Measurements from ENCODE around the gene THSD4.
"Not testable (repeated sequence)": the region's sequence is repeated elsewhere in the genome, so short reads cannot be mapped to it uniquely, and the experiment has no call there.

- not testable (repeated sequence) for TF ChIP-seq CTCF (IDR thresholded peaks at IDR 0.05; ENCODE audit: low read length); EZH2 (IDR thresholded peaks at IDR 0.05; ENCODE audit: borderline replicate concordance, low read length)
These were observed 204.2 kb downstream of the THSD4 start for GRCh38 chr15:71319424-71319823.
